NT2/D1 (cell line): ENCODE data around the gene SND1.
"Not testable (repeated sequence)": the region's sequence is repeated elsewhere in the genome, so short reads cannot be mapped to it uniquely, and the experiment has no call there.

Experiments used
- DNase-seq: peaks from one replicate; pipeline ENCODE4 v3.0.0-alpha.2; 2011; ENCODE audit warnings: low read depth, low spot score
- H3K27me3 ChIP-seq: 2 replicates; pipeline ENCODE4 v1.6.0; 2011; ENCODE audit warnings: mild to moderate bottlenecking; ENCODE audit not compliant: insufficient read length, insufficient read depth
- H3K36me3 ChIP-seq: 2 replicates; pipeline ENCODE4 v1.6.1; 2011; ENCODE audit warnings: mild to moderate bottlenecking, low read length, mixed read lengths; ENCODE audit not compliant: insufficient read depth, insufficient read length
- H3K4me1 ChIP-seq: 2 replicates; pipeline ENCODE4 v1.5.1; 2011; ENCODE audit not compliant: insufficient read depth, insufficient read length
- H3K4me3 ChIP-seq: 2 replicates; pipeline ENCODE4 v1.5.1; 2011; ENCODE audit warnings: low read depth; ENCODE audit not compliant: insufficient read length
- H3K9ac ChIP-seq: 2 replicates; pipeline ENCODE4 v1.6.0; 2011; ENCODE audit warnings: low read depth; ENCODE audit not compliant: insufficient read length
- H3K9me3 ChIP-seq: 2 replicates; pipeline ENCODE4 v1.5.1; 2011; ENCODE audit warnings: mild to moderate bottlenecking, low read length; ENCODE audit not compliant: insufficient read depth
- SUZ12 ChIP-seq: IDR thresholded peaks from 2 replicates; pipeline ENCODE4 v1.6.1; 2011; ENCODE audit not compliant: insufficient read length, insufficient read depth; ENCODE audit errors: extremely low read depth
- YY1 ChIP-seq: IDR thresholded peaks from 2 replicates; pipeline ENCODE4 v1.6.1; 2011; ENCODE audit not compliant: insufficient read length, insufficient read depth
- ZNF274 ChIP-seq: IDR thresholded peaks from 2 replicates; pipeline ENCODE4 v1.6.1; 2011; ENCODE audit warnings: mild to moderate bottlenecking, low read depth, low read length

SND1 gene

GRCh38 chr7:128108641-128109423 is 456.8 kb downstream of the SND1 start:
- Histone ChIP-seq H3K4me3 (no peak overlapping the region), H3K9me3 (no peaks in the 10 kb centered on the region), H3K27me3 (peaks cover 25% of the 10 kb centered on the region), H3K36me3 (no peaks in the 10 kb centered on the region), H3K4me1 (peaks cover 3% of the 10 kb centered on the region), H3K9ac (no peak overlapping the region)
- no peak for DNase-seq
- TF ChIP-seq ZNF274 = no peak
- TF ChIP-seq YY1 = no peak
- TF ChIP-seq SUZ12 = no peak

- H3K4me1 ChIP-seq, H3K9ac ChIP-seq, H3K36me3 ChIP-seq, DNase-seq, H3K9me3 ChIP-seq, H3K4me3 ChIP-seq: not testable (repeated sequence)
- peaks cover 20% of the 10 kb centered on the region for H3K27me3 ChIP-seq
These were observed 457.5 kb downstream of the SND1 start for GRCh38 chr7:128109424-128109969.

- no peaks in the 10 kb centered on the region for H3K36me3 ChIP-seq
- H3K9ac ChIP-seq = no peak overlapping the region
- TF ChIP-seq SUZ12 = no peak
- TF ChIP-seq ZNF274 = no peak
- no peak for TF ChIP-seq YY1
- H3K9me3 ChIP-seq = no peaks in the 10 kb centered on the region
- H3K27me3 ChIP-seq = peaks cover 8% of the 10 kb centered on the region
- no peak overlapping the region for H3K4me3 ChIP-seq
- H3K4me1 ChIP-seq = no peaks in the 10 kb centered on the region
- no peak for DNase-seq
These were observed 458.8 kb downstream of the SND1 start for GRCh38 chr7:128110641-128111364.

DNA sequence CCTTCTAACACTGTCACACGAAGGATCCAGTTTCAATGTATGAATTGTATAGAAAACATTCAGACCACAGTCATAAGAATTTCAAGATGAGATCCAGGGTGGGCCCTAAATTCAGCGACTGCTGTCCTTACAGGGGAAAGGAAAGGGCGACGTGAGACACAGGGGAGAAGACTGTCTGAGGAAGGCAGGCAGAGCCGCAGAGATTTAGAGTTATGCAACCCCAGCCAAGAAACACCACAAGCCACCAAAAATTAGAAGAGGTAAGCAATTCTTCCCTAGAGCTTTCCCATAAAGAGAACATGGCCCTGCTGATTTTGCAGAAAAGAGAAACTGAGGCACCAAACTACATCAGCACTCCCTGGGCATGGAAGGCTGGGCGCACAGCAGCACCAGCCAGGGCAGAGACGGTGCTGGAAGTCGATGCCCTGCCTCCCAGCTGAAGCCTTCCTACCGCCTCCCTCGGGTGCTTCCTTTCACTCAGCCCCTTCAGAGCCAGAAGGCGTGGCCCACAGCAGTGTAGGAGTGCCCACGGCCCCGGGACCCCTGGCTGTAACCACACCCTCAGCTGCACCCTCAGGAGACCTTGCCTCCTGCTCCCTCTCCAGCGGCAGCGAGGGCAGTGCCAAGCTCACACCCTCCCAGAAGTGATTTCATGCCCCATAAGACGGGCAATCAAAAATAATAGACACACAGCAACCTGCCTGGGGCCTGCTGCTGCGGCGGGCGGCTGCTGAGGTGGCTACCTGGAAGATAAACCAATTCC is 460.2 kb downstream of the SND1 start:
- Histone ChIP-seq H3K4me3 (no peak overlapping the region), H3K36me3 (no peaks in the 10 kb centered on the region), H3K9me3 (no peaks in the 10 kb centered on the region), H3K9ac (no peak overlapping the region), H3K27me3 (peaks cover 3% of the 10 kb centered on the region), H3K4me1 (peaks cover 5% of the 10 kb centered on the region)
- TF ChIP-seq ZNF274 = no peak
- no peak for TF ChIP-seq SUZ12
- TF ChIP-seq YY1 = no peak
- DNase-seq = no peak

DNA sequence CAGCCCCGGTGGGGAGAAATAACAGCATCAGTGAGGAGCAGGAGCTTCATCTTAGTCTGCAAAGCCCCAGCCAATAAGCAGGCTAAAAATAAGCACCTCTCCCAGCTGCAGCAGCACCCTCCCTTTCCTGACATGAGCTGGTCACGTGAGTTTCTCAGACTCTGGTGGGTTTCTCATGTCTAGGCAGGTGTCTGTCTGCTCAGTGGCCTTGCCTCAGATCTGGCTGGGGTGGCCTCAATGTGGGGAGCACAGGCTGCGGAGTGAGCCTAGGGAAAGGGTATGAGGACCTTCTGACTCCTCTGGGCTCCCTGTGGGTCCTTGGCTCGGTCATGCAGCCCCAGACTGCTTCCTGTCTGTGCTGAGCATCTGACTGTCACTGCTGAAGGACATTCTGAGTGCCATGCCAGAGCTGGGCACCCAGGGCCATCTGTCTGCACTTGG is 460.8 kb downstream of the SND1 start:
- no peak overlapping the region for H3K9ac ChIP-seq
- H3K27me3 ChIP-seq = peaks cover 3% of the 10 kb centered on the region
- H3K4me1 ChIP-seq = peaks cover 5% of the 10 kb centered on the region
- H3K36me3 ChIP-seq = no peaks in the 10 kb centered on the region
- no peak overlapping the region for H3K4me3 ChIP-seq
- H3K9me3 ChIP-seq = no peaks in the 10 kb centered on the region
- TF ChIP-seq SUZ12 = no peak
- no peak for TF ChIP-seq YY1
- no peak for TF ChIP-seq ZNF274
- DNase-seq = no peak

- Histone ChIP-seq H3K4me1 (peaks cover 5% of the 10 kb centered on the region), H3K27me3 (peaks cover 3% of the 10 kb centered on the region), H3K4me3 (no peak overlapping the region), H3K9me3 (no peaks in the 10 kb centered on the region), H3K9ac (no peak overlapping the region), H3K36me3 (no peaks in the 10 kb centered on the region)
- TF ChIP-seq SUZ12 (no peak), ZNF274 (no peak), YY1 (no peak)
- no peak for DNase-seq
These were observed 461.8 kb downstream of the SND1 start for GRCh38 chr7:128113839-128114238.

- no peaks in the 10 kb centered on the region for H3K9me3 ChIP-seq
- TF ChIP-seq YY1 (no peak), SUZ12 (no peak), ZNF274 (no peak)
- H3K36me3 ChIP-seq = no peaks in the 10 kb centered on the region
- no peak overlapping the region for H3K9ac ChIP-seq
- H3K4me3 ChIP-seq = no peak overlapping the region
- DNase-seq = no peak
- H3K4me1 ChIP-seq = peaks cover 5% of the 10 kb centered on the region
- H3K27me3 ChIP-seq = peaks cover 3% of the 10 kb centered on the region
These were observed 462.8 kb downstream of the SND1 start for GRCh38 chr7:128114806-128115205.
